MM.1S (cell line): ENCODE data around the gene PPP2R3B.

ENCODE experiments used
- DNase-seq: peaks from one replicate; pipeline ENCODE4 v3.0.0-alpha.2; 2015
- H2AFZ ChIP-seq: fragments of 300-600 bp; sonication (generic); 2 replicates; pipeline ENCODE4 v1.6.0; 2016; ENCODE audit warnings: antibody characterized with exemption, low read length
- H3F3A ChIP-seq: fragments of 300-600 bp; sonication (generic); 2 replicates; pipeline ENCODE4 v1.6.1; 2016; ENCODE audit warnings: mild to moderate bottlenecking, antibody characterized with exemption, low read length, moderate library complexity, mixed read lengths; ENCODE audit not compliant: insufficient read depth
- H3K27ac ChIP-seq: fragments of 300-600 bp; sonication (generic); 2 replicates; pipeline ENCODE4 v1.5.1; 2016; ENCODE audit warnings: mild to moderate bottlenecking, low read length
- H3K27me3 ChIP-seq: fragments of 300-600 bp; sonication (generic); replicated peaks from 2 replicates; pipeline ENCODE4 v1.6.0; 2016; ENCODE audit warnings: low read length; ENCODE audit not compliant: insufficient read depth
- H3K36me3 ChIP-seq: fragments of 300-600 bp; sonication (generic); replicated peaks from 2 replicates; pipeline ENCODE4 v1.6.1; 2016; ENCODE audit warnings: mild to moderate bottlenecking, low read length, mixed read lengths; ENCODE audit not compliant: insufficient read depth
- H3K4me1 ChIP-seq: fragments of 300-600 bp; sonication (generic); 2 replicates; pipeline ENCODE4 v1.6.1; 2016; ENCODE audit warnings: low read length, mixed read lengths
- H3K4me2 ChIP-seq: fragments of 300-600 bp; sonication (generic); 2 replicates; pipeline ENCODE4 v1.6.0; 2016; ENCODE audit warnings: low read depth, low read length
- H3K4me3 ChIP-seq: fragments of 300-600 bp; sonication (generic); 2 replicates; pipeline ENCODE4 v1.5.1; 2016; ENCODE audit warnings: low read length, mixed read lengths
- H3K79me2 ChIP-seq: fragments of 300-600 bp; sonication (generic); 2 replicates; pipeline ENCODE4 v1.6.1; 2016; ENCODE audit warnings: mixed run types, low read length, mixed read lengths
- H3K9ac ChIP-seq: fragments of 300-600 bp; sonication (generic); 2 replicates; pipeline ENCODE4 v1.6.1; 2016; ENCODE audit warnings: low read length, mixed read lengths
- H3K9me2 ChIP-seq: fragments of 300-600 bp; sonication (generic); replicated peaks from 2 replicates; pipeline ENCODE4 v1.6.1; 2016; ENCODE audit warnings: mild to moderate bottlenecking, low read length, mixed read lengths; ENCODE audit not compliant: insufficient read depth
- H3K9me3 ChIP-seq: fragments of 300-600 bp; sonication (generic); replicated peaks from 2 replicates; pipeline ENCODE4 v1.6.1; 2016; ENCODE audit warnings: mild to moderate bottlenecking, low read length, mixed read lengths; ENCODE audit not compliant: insufficient read depth
- H4K20me1 ChIP-seq: fragments of 300-600 bp; sonication (generic); 2 replicates; pipeline ENCODE4 v1.6.1; 2016; ENCODE audit warnings: mild to moderate bottlenecking, low read length, moderate library complexity, mixed read lengths; ENCODE audit not compliant: insufficient read depth
- EZH2 ChIP-seq: fragments of 300-600 bp; sonication (generic); optimal IDR thresholded peaks from 2 replicates; pipeline ENCODE3; 2017; ENCODE audit warnings: low read depth, mild to moderate bottlenecking, antibody characterized with exemption, low read length, mixed read lengths
- EZH2phosphoT487 ChIP-seq: fragments of 300-600 bp; sonication (generic); IDR thresholded peaks from 2 replicates; pipeline ENCODE4 v1.6.1; 2018; ENCODE audit warnings: antibody characterized with exemption, low read length
- TF ChIP-seq, protein P1 (sequence below): fragments of 300-600 bp; sonication (generic); IDR thresholded peaks from 2 replicates; pipeline ENCODE4 v1.5.1; 2016; ENCODE audit warnings: antibody characterized with exemption, low read length, mixed read lengths

The PPP2R3B gene

GRCh38 chrX:338281-338835 lies 48.3 kb downstream of the PPP2R3B start:
- TF ChIP-seq EZH2phosphoT487: no peak
- H3K9me3 ChIP-seq: no peaks in the 10 kb centered on the region
- H3K4me2 ChIP-seq: no peak overlapping the region
- no peaks in the 10 kb centered on the region for H3K4me1 ChIP-seq
- H4K20me1 ChIP-seq: no peaks in the 10 kb centered on the region
- H3K27me3 ChIP-seq: no peaks in the 10 kb centered on the region
- no peak for DNase-seq
- no peak overlapping the region for H3K4me3 ChIP-seq
- H3K36me3 ChIP-seq: no peaks in the 10 kb centered on the region
- H3K9ac ChIP-seq: no peak overlapping the region
- no peak overlapping the region for H3K27ac ChIP-seq
- no peak overlapping the region for H2AFZ ChIP-seq
- no peaks in the 10 kb centered on the region for H3K9me2 ChIP-seq
- H3K79me2 ChIP-seq: no peaks in the 10 kb centered on the region
- H3F3A ChIP-seq: no peaks in the 10 kb centered on the region

DNA sequence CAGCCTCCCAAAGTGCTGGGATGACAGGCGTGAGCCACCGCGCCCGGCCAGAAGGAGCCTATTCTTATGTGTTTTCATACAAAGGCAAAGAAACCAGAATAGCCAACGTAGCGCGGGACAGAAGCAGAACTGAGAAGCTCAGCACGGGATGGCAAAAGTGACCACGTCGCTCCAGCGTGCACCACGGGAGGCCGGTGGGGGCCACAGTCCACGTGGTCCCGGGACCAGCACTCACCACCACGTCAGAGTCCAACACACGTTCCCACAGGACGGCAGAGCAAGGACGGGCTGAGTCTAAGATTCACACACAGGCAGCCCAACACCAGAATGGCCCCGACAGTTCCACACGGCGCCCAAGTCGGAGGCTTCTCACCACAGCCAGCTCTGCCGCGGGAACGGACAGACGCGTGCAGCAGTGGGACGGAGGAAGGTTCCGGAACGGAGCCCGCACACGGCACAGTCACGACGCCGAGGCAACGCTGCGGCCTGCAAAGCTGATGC lies 49.3 kb downstream of the PPP2R3B start:
- TF ChIP-seq EZH2phosphoT487: no peak
- no peaks in the 10 kb centered on the region for H3K27me3 ChIP-seq
- H3K9me3 ChIP-seq: no peaks in the 10 kb centered on the region
- DNase-seq: no peak
- no peak overlapping the region for H3K27ac ChIP-seq
- H3K4me3 ChIP-seq: no peak overlapping the region
- no peaks in the 10 kb centered on the region for H3K79me2 ChIP-seq
- H3K36me3 ChIP-seq: no peaks in the 10 kb centered on the region
- no peak overlapping the region for H3K9ac ChIP-seq
- H4K20me1 ChIP-seq: no peaks in the 10 kb centered on the region
- no peaks in the 10 kb centered on the region for H3F3A ChIP-seq
- no peaks in the 10 kb centered on the region for H3K9me2 ChIP-seq
- H2AFZ ChIP-seq: no peak overlapping the region
- no peaks in the 10 kb centered on the region for H3K4me1 ChIP-seq
- H3K4me2 ChIP-seq: no peak overlapping the region

DNA sequence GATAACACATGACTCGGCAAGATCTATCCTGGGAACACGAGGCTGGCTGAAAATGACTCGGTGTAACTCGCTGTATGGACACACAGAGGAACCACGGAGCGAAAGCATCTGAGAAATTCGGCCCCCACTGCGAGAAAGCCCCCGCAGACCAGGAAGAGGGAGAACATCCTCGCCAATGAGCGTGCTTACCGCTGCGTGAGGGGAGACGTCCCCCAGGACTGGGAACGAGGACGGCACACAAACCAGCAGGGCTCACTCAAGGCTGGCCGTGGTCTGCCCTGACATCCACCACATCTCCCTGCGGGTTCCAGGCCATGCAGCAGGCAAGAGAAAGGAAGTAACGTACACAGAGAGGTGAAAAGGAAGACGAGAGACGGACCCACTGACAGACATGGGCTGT lies 50.5 kb downstream of the PPP2R3B start:
- no peak overlapping the region for H3K27ac ChIP-seq
- no peaks in the 10 kb centered on the region for H4K20me1 ChIP-seq
- H3K9me2 ChIP-seq: no peaks in the 10 kb centered on the region
- no peak for TF ChIP-seq EZH2
- TF ChIP-seq EZH2phosphoT487: no peak
- TF ChIP-seq, protein P1, sequence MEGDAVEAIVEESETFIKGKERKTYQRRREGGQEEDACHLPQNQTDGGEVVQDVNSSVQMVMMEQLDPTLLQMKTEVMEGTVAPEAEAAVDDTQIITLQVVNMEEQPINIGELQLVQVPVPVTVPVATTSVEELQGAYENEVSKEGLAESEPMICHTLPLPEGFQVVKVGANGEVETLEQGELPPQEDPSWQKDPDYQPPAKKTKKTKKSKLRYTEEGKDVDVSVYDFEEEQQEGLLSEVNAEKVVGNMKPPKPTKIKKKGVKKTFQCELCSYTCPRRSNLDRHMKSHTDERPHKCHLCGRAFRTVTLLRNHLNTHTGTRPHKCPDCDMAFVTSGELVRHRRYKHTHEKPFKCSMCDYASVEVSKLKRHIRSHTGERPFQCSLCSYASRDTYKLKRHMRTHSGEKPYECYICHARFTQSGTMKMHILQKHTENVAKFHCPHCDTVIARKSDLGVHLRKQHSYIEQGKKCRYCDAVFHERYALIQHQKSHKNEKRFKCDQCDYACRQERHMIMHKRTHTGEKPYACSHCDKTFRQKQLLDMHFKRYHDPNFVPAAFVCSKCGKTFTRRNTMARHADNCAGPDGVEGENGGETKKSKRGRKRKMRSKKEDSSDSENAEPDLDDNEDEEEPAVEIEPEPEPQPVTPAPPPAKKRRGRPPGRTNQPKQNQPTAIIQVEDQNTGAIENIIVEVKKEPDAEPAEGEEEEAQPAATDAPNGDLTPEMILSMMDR: no peak
- H3K4me2 ChIP-seq: no peak overlapping the region
- H3K36me3 ChIP-seq: no peaks in the 10 kb centered on the region
- no peaks in the 10 kb centered on the region for H3F3A ChIP-seq
- H2AFZ ChIP-seq: no peak overlapping the region
- H3K79me2 ChIP-seq: no peaks in the 10 kb centered on the region
- no peak for DNase-seq
- H3K4me1 ChIP-seq: no peaks in the 10 kb centered on the region
- no peak overlapping the region for H3K4me3 ChIP-seq
- H3K27me3 ChIP-seq: no peaks in the 10 kb centered on the region
- H3K9ac ChIP-seq: no peak overlapping the region
- H3K9me3 ChIP-seq: no peaks in the 10 kb centered on the region

DNA sequence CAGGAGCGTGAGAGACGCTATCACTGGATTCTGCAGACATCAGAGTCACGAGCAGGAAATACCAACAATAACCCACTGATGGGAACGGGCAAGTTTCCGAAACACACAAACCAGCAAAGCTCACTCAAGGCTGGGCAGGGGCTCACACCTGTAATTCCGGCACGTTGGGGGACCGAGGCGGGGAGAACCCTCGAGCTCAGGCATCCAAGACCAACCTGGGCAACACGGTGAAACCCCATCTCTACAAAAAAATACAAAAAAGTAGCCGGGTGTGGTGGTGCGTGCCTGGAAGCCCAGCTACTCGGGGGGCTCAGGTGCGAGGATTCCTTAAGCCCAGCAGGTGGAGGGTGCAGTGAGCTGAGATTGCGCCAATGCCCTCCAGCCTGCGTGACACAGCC lies 51.0 kb downstream of the PPP2R3B start:
- Histone ChIP-seq H3K4me2 (no peak overlapping the region), H3K79me2 (no peaks in the 10 kb centered on the region), H3K9ac (no peak overlapping the region), H3K4me3 (no peak overlapping the region), H3K27ac (no peak overlapping the region), H3F3A (no peaks in the 10 kb centered on the region), H4K20me1 (no peaks in the 10 kb centered on the region), H3K4me1 (no peaks in the 10 kb centered on the region), H3K36me3 (no peaks in the 10 kb centered on the region), H3K9me3 (no peaks in the 10 kb centered on the region), H2AFZ (no peak overlapping the region), H3K9me2 (no peaks in the 10 kb centered on the region), H3K27me3 (no peaks in the 10 kb centered on the region)
- TF ChIP-seq, protein P1: no peak
- no peak for TF ChIP-seq EZH2phosphoT487
- no peak for TF ChIP-seq EZH2
- DNase-seq: no peak
